SKM-1 (cell line): ENCODE results near the gene TXNDC8.
"Not testable (repeated sequence)": the region's sequence is repeated elsewhere in the genome, so short reads cannot be mapped to it uniquely, and the experiment has no call there.

Experiments
- DNase-seq: peaks from one replicate; lab custom pipeline; 2025; ENCODE audit not compliant: unreplicated experiment; lab: John Stamatoyannopoulos, UW

Gene TXNDC8

DNA sequence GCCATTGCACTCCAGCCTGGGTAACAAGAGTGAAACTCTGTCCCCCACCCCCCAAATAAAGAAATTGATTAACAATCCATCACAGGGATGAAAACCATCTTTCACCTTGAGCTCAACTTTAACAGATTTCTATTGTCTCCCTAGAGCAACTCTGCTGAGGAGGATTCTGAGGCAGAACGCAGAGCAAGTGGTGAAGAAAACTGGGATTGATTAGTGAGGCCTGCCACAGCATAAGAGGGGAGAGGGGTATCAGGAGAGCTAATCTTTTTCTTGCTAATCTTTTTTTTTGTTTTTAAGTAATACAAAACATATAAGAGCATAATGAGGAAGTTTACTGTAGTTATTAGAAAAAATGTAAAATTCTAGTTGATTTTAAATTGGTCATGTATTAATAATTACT, 8.9 kb downstream of the TXNDC8 start:
- no peak for DNase-seq

DNA sequence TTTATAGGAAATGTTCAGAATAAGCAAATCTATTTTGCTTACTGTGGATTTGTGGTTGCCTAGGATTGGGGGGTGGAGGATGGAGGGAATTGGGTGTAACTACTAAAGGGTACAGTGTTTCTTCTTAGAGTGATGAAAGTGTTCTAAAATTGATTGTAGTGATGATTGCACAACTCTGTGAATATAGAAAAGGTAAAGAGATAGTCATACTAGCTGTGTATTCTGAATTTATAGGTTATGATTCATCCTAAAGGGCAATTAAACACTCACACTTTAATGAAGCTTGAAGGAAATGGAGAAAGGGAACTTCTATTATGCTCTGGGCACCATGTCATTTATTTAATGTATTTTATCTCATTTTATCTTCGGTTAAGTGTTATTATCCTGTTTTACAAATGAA, 9.9 kb downstream of the TXNDC8 start:
- DNase-seq: no peak

DNA sequence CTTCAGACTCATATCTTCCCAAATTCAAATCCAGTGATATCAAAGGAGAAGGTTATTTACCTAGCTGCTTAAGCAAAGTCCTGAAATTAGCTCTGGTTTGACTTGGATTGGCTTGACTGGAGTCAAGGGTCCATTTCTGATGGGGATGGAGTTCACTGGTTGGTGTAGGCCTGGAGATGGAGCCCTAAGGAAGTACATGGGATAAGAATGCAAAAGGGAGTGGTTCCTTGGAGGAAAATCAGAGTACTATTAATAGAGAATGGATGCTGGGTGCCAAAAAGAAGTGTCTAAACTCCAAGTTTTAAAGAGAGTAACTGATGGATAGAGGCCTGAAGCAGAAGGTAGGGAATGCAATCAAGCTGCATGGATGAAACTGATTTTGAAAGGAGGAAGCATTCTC, 13.8 kb downstream of the TXNDC8 start:
- no peak for DNase-seq

DNA sequence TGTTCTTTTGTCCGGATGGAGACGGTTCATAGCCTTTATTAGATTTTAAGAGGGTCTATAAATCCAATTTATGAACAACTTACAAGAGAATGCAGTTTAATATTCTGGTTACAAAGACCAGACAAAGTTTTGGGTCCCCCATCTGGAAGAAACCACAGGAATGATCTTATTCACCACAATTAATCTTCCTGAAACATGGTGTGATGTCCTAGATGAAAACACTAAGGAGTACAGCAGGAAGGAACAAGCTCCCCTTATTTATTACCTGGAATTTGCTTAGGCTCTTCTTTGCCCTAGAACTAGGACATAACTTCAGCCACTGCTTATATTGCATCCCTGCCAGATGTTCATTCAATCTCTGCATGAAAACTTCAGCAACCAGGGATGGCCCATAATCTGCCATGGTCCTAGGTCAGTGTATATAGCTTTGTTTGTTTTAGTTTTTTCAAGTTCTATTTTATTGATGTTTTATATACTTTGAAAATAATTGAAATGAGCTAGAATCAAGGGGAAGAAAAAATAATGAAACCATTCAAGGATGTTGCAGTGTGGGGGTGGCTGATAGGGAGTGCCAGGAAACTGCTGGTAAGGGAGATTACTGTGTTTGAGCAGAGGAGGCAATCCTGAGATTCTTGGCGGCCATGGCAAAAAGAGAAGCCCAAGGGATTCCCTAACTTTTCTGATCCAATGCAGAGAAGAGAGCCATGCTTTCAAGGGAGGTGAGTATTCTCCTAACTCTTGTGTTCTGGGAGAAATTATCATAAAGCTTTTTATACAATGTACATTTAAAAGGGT, 16.8 kb downstream of the TXNDC8 start:
- DNase-seq: no peak

DNA sequence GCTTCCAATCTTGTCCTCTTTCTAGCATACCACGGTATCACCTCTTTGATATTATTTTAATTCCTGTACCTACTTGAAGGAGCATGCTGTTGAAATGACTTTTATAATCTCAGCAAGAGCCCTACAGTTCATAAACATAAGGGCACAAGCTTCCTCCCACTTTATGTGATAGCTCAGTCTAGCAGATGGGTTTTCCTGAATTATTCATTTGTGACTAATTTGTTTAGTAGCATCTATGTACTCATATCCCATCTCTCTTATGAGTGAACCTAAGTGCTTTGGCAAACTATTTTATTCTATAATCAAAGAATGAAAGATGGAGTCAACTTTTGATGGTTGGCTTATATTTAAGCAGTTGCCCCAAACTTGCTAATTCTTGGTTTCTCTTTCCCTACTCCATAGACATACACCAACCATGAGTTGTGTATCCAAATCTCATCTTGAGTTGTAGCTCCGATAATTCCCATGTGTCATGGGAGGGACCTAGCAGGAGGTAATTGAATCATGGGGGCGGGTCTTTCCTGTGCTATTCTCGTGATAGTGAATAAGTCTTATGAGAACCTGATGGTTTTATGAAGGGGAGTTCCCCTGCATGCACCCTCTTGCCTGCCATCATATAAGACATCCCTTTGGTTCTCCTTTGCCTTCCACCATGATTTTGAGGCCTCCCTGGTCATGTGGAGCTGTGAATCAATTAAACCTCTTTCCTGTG, 17.7 kb downstream of the TXNDC8 start:
- DNase-seq: no peak

DNA sequence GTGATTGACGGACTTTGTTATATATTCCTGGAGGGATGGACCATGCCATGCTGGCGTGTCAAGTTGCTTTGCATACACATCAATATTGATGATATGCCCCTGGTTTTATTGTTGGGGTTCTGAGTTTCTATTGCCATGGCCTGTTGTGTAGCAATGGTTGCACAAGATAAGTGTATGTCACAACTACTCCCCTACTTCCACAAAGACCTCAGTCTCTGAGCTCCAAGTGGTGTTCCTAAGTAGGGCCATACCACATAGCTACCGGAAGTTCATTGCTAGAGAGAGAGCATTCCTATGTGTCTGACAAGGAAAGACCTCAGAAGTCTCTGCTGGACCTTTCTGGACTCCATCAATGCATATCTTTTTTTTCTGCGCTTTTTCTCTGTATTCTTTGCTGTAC, 19.8 kb downstream of the TXNDC8 start:
- DNase-seq: peak; percentile 16

DNA sequence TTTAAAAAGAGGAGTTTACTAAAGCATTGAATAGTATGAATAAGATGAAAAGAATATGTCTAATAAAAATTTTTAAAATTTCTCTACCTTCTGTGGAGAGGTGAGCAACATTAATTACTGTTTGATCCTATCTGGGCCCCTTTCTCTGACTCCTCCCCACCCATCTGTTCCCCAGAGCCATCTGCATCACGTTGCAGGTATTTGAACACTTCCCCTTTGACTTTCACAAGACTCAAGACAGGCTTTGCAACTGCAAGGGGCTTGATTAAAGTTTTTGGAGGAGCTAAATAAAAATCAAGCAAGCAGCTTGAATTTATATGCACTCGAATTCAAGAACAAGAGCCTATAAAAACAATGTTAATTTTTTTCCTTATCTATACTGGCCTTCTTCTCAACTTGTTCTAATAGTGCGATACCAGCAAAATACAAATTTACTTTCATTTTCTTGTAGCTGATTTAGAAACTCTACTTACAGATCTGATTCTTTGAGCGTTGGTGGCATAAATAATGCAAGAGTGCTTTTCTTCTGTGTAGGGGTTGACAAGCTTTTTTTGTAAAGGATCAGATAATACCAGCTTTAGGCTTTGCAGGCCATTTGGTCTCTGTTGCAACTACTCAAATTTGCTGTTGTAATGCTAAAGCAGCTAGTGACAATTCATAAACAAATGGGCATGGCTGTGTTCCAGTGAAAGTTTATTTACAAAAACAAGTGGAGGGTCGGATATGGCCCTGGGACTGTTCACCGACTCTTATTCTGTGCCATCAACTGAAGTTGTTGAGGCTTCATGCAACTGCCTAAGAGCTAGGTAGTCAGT, 21.2 kb downstream of the TXNDC8 start:
- no peak for DNase-seq

DNA sequence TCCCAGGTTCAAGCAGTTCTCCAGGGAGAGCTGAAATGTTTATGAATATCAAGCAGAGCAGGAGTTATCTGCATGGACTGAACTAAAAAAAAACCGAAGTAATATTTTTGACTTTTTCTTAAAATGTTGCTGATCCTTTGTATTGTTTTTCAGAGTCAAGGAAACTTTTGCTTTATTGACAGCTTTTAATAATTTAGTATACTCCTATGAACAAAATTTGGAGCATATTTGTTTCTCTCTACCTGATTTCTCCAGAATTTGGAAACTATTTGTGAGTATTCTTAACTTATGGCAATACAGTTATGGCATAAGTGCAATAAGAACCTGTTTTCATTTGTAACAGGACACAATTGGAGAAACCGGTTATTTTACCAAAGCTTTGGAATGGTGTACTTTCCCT, 25.7 kb downstream of the TXNDC8 start:
- not testable (repeated sequence) for DNase-seq

DNA sequence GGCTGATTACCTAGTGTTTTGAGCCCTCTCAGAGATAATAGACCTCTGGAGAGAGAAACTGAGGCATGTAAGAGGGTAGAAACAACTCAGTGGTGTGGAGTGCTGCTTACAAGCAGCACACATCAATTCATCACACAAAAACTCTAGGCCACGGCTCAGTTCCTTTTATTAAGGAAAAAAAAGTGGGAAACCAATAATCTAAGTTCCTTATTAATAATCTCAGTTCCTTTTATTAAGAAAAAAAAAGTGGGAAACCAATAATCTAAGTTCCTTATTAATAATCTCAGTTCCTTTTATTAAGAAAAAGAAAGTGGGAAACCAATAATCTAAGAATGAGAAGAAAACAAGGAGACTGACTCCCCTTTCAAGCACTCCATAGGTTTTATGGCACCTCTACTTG, 28.0 kb downstream of the TXNDC8 start:
- DNase-seq: no peak

DNA sequence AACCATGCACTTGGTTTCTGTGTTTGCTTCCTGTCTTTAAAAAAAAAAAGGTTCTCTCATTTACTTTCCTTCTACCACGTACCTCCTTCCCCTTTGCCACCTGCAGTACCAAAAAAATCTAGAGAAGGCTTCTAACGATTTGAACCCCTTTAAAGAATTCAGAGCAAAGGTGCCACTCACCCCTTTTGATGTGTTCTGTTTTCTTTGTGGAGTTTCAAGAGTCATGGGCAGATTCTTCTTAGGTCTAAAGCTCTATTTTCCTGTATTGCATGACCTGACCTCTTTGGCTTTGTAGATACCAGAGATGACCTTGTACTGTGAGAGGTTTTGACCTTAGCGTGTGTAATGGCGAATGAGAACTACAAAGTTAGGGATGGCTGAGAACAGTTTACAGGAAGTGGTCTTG, 29.0 kb downstream of the TXNDC8 start:
- DNase-seq: no peak

DNA sequence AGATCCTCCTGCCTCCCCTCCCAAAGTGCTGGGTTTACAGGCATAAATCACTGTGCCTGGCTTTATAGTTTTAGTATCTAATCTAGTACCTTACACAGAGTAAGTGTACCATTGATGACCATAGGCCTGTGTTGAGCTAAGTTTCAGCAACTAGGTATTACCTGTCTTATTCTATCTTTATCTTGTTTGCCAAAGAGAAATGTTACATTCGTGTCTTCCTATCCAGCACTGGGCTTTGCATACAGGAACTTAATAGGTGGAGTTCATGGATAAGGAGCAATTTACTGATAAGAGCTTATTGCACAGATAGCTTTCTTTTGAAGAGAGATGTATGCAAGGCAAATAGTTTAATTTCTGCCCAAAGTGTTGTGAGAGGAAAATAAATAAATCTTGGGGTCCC, 30.5 kb downstream of the TXNDC8 start:
- no peak for DNase-seq

DNA sequence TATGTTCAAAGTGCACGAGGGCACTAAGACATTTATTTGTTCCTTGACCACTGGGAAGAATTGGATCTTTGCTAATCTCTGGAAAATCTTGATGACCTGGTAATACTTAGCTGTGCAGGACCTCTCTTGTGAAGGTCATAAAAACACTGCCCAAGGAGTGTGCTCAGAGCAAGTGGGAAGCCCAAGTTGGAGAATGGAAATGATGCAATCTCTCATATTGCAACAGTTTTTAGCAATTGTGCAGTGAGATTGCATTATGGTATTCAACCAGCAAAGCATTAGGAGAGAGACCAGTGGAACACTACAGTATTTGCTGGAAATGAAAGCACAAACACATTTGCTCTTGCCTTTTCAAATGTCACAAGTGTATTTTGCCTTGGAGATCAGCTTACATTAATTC, 34.5 kb downstream of the TXNDC8 start:
- peak; percentile 16 for DNase-seq

DNA sequence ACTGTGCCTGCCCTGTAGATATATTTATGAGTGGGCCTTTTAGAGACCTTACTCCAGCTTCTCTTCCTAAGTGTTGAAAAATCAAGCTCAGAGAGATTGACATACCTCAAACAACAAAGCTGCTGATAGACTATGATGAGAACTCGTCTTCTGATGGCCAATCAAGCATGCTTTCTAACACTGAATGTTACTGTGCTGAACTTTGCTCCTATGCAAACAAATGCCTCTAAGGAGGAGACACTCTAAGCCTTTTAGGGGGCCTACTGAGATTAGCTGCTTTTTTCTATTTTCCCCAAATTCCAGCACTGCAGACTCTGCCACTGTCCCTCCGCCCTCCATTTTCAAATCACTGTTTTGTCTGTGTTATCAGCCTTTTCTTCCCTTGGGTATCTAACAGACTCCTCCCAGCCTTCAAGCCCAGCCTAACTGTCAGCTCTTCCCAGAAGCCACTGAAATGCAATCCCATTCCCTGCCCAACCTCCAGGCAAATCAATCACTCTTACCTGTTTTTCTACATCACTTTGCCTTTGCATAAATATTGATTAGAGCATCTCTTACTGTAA, 39.5 kb downstream of the TXNDC8 start:
- no peak for DNase-seq

DNA sequence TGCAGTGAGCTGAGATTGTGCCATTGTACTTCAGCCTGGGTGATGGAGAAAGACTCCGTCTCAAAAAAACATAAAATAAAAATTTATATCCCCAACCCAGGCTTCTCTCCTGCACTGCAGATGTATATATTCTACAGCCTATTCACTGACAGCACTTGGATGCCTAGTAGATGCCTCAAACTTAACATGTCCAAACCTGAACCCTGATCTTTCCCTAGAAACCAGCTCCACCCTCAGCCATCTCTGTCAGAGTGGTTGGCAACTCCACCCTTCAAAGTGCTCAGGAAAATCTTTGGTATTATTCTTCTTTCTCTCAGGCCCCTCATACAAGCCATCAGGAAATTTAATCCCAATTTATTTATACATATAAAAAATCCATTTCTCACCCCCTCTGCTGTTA, 44.4 kb downstream of the TXNDC8 start:
- no peak for DNase-seq

DNA sequence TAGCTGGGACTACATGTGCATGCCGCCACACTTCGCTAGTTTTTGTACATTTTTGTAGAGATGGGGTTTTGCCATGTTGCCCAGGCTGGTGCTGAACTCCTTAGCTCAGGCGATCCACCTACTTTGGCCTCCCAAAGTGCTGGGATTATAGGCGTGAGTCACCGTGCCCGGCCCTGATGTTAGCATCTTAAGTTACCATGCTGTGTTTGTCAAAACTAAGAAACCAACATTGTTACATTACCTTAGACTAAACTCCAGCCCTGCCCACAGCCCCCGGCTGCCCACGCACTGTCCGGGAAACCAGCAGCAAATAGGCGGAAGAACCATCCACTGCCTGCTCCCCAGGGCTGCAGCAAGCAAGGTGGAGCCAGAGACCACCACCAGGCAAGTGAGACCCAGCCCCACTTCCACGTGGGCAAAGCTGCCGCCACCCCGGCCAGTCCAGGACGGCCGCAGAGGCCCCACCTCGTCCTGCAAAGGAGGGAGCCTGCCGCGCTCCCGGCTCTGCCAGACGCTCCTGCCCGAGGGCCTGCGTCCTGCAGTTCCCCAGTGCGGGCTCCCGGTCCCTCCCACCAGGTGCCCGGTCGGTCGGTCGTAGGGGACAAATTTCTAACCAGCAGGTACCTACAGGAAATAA, 45.6 kb downstream of the TXNDC8 start:
- DNase-seq: no peak

DNA sequence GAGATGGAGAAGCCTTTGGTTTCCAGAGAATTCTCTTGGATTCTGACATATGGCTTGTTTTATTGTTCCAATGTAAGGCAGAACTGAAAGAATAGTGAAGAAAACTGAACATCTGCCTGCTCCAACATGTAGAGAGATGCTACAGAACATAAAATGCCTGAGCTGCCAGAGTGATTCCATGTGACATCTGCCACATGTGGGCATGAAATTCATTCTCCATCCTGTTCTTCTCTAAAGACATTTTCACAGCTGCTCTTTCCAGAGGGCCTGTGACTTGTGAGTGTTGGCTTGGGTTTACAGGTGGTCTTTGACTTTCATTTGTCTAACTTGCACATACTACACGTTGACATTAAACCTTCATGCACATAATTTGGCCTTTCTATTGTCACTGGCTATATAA, 47.7 kb downstream of the TXNDC8 start:
- no peak for DNase-seq

DNA sequence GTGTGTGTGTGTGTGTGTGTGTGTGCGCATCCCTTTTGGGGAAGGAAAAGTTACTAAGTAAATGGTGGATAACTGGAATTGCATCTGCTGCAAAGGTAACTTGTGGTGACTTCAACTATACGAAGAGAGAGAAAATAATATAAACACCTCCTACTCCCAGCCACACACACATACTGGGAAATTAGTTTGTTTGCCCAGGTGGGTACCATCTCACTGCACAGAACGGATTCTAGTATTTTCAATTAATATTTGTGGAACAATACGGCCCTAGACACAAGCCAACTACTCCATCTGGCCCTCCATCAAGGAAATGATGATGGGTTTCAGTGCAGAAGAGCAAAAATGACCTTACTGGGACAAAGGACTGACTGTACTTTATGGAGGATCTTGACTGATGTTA, 49.2 kb downstream of the TXNDC8 start:
- DNase-seq: no peak

DNA sequence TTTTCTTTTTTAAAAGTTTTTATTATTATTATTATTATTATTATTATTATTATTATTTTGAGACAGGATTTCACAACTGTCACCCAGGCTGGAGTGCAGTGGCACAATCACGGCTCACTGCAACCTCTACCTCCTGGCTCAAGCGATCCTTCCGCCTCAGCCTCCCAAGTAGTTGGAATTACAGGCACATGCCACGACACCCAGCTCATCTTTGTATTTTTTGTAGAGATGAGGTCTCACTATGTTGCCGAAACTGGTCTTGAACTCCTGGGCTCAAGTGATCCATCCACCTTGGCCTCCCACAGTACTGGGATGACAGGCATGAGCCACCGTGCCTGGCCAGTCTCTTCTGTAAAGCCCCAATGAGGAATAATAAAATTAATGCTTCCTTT, 50.4 kb downstream of the TXNDC8 start:
- DNase-seq: no peak

DNA sequence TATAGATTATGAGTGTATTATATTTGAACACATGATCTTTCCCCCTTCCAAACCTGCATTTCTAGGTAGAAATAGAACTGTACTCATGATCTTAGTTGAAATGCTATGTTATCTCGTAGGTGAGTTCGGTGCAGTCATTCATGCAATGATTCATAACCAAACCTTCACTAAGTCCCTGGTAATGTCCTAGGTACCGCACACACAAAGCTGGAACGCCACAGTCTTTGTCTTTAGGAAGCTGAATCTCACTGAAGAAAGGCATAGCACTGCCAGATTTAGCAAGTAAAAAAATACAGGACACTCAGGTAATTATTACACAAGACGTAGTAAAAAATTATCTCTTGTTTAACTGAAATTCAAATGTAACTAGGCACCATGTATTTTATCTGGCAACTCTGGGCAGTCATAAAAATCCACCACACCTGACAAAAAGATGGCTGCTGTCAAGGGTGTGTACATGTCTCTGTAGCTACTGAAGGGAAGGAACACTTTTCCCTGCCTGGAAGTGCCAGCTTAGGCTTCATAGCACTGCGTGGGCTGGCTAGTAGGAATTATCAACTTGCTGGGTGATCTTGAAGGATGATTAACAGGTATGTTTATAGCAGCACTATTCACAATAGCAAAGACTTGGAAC, 53.3 kb downstream of the TXNDC8 start:
- no peak for DNase-seq

DNA sequence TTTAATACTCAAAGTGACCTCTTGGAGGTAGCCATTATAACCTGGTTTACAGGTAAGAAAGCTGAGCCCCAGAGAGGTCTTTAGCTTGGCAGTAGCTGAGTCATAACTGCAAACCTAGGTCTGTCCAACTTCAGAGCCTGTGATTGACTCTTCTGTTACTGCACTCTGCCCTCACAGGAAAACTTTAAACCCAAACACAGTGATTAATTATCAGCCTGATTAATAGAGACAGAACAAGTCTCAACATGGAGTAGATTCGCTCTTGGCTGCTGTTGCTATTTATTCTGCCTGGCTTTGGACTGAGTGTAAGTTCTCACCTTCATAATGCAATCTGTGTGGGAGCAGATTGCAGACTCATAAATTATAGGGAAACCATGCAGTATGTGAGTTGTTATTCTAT, 53.9 kb downstream of the TXNDC8 start:
- DNase-seq: no peak

DNA sequence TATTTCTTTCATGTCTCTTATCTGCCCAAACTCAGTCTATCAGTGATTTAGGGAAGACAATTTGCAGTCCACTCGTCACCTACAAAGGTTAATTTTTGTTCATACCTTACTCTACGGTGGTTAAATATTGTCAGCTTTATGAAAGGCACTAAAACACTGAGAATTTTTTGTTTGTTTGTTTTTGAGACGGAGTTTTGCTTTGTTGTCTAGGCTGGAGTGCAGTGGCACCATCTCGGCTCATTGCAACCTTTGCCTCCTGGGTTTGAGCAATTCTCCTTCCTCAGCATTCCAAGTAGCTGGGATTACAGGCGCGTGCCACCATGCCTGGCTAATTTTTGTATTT, 55.0 kb downstream of the TXNDC8 start:
- DNase-seq: no peak
